H1 (cell line): ENCODE results near the gene ZNRF2.

Experiments
- ATF2 ChIP-seq: IDR thresholded peaks from 2 replicates; pipeline ENCODE4 v1.6.1; 2012; ENCODE audit warnings: low read length, inconsistent platforms
- CHD1 ChIP-seq: IDR thresholded peaks from 2 replicates; pipeline ENCODE4 v1.6.1; 2012; ENCODE audit warnings: low read depth, low read length, improper control_type of control experiment
- CTCF ChIP-seq, 3 experiments: IDR thresholded peaks; 1 replicate in 2 of 3; 2 replicates in 1 of 3; pipeline versions ENCODE4 v1.5.1 to v1.6.1; 2011; ENCODE audit warnings: low read length in 3 of 3, mild to moderate bottlenecking in 3 of 3, inconsistent platforms in 2 of 3, low read depth in 1 of 3, moderate library complexity in 1 of 3; ENCODE audit not compliant: insufficient read depth in 1 of 3; ENCODE audit errors: control extremely low read depth in 1 of 3
- FOSL1 ChIP-seq: IDR thresholded peaks from 2 replicates; pipeline ENCODE4 v1.6.1; 2011; ENCODE audit warnings: mild to moderate bottlenecking, low read depth, low read length, moderate library complexity; ENCODE audit not compliant: insufficient read depth
- GTF2F1 ChIP-seq: IDR thresholded peaks from 2 replicates; pipeline ENCODE4 v1.6.1; 2012; ENCODE audit warnings: low read depth, low read length, improper control_type of control experiment, borderline replicate concordance
- KDM5A ChIP-seq: fragments of 200-600 bp; IDR thresholded peaks from 2 replicates; pipeline ENCODE4 v1.7.1; 2012; ENCODE audit warnings: mild to moderate bottlenecking, low read length, inconsistent platforms, mixed read lengths
- POLR2AphosphoS5 ChIP-seq: IDR thresholded peaks from 2 replicates; pipeline ENCODE4 v1.6.1; 2011; ENCODE audit warnings: low read depth, low read length
- YY1 ChIP-seq: IDR thresholded peaks from 2 replicates; pipeline ENCODE4 v1.6.1; 2011; ENCODE audit warnings: low read depth, mild to moderate bottlenecking, low read length

GRCh38 chr7:30403477-30403876, 119.1 kb downstream of the ZNRF2 start:
- TF ChIP-seq CHD1 (no peak), CTCF (IDR thresholded peaks at IDR 0.05; ENCODE audit: control extremely low read depth in 1 of 3, insufficient read depth in 1 of 3, low read depth in 1 of 3, low read length in 3 of 3) (no peak), GTF2F1 (no peak), KDM5A (no peak), FOSL1 (no peak), YY1 (no peak), ATF2 (no peak), POLR2AphosphoS5 (no peak)
